Body of pancreas (tissue), 4 donors: Measurements from ENCODE around the gene YOD1. TPM values are rescaled to one million over a fixed set of nuclear protein-coding genes. Genes with fewer than 3 reads are reported as not detected.

ENCODE experiments used
- ATAC-seq: fragments of 150-250 bp; one replicate; pipeline ENCODE4 v1.9.1; 2016
- DNase-seq, 4 donors: peaks; one replicate each; pipeline ENCODE4 v3.0.0-alpha.2; 2019
- H3K27ac ChIP-seq, 4 donors: fragments of 200-600 bp; sonication (generic); 1 replicate in 3 of 4; 2 replicates in 1 of 4; pipeline versions ENCODE4 v1.5.1 to v1.6.1; 2016 to 2019; ENCODE audit warnings: mild to moderate bottlenecking in 1 of 4, mixed read lengths in 1 of 4, moderate library complexity in 1 of 4
- H3K27me3 ChIP-seq, 2 donors: fragments of 200-600 bp; sonication (generic); one replicate each; pipeline ENCODE4 v1.6.0; 2016; ENCODE audit warnings: mild to moderate bottlenecking in 1 of 2
- H3K36me3 ChIP-seq, 2 donors: fragments of 200-600 bp; sonication (generic); replicated peaks in 1 of 2; 2 replicates each; pipeline ENCODE4 v1.5.1; 2016; ENCODE audit warnings: low read depth in 2 of 2; ENCODE audit not compliant: insufficient read depth in 1 of 2
- H3K4me1 ChIP-seq: fragments of 200-600 bp; sonication (generic); one replicate; pipeline ENCODE4 v1.6.0; 2016
- H3K4me3 ChIP-seq, 2 donors: fragments of 200-600 bp; sonication (generic); 1 replicate in 1 of 2; 2 replicates in 1 of 2; pipeline ENCODE4 v1.5.1; 2016 to 2019
- H3K9me3 ChIP-seq, 3 donors: fragments of 200-600 bp; sonication (generic); 1 replicate in 2 of 3; 2 replicates in 1 of 3; pipeline ENCODE4 v1.5.1; 2016
- CTCF ChIP-seq, 7 experiments: fragments of 450-650 bp in 4 of 7; fragments of 200-600 bp in 3 of 7; sonication (generic) in 3 of 7; IDR thresholded peaks; one replicate each; pipeline ENCODE4 v1.5.1; 2016 to 2019; ENCODE audit warnings: antibody characterized with exemption in 7 of 7
- POLR2A ChIP-seq, 3 donors: fragments of 450-650 bp; IDR thresholded peaks; one replicate each; pipeline ENCODE4 v1.6.1; 2016; ENCODE audit warnings: antibody characterized with exemption in 3 of 3, mild to moderate bottlenecking in 2 of 3
- WGBS, 2 donors: methylation state at CpG; one replicate each; pipeline ENCODE4 v1.1.5; 2017; 5-methylcytosine and 5-hydroxymethylcytosine counted together
- intact Hi-C: fragments of 100-400 bp; cut with DNase I; formaldehyde crosslinking; loops from one replicate; pipeline ENCODE4 v1.15.1; 2023
- total RNA-seq, 2 donors: library from RNA; depleted of rRNA; stranded (reverse); fragments of >200 nt; gene quantifications; one replicate each; pipeline ENCODE4 v1.1.0, GENCODE V29; 2016

YOD1 gene
- total RNA-seq, 2 donors from 2014 or later = 5.4 to 5.9 TPM

GRCh38 chr1:207089627-207090355, 38.8 kb upstream of the YOD1 start:
- Histone ChIP-seq H3K36me3 (no peaks in the 10 kb centered on the region), H3K27me3 (no peaks in the 10 kb centered on the region), H3K4me1 (peaks cover 34% of the 10 kb centered on the region), H3K4me3 (no peak overlapping the region), H3K9me3 (no peaks in the 10 kb centered on the region), H3K27ac (peak overlapping the region; percentile 41 to 71 (median 64))
- ATAC-seq = no peak
- WGBS, 2 donors = 94 to 96% methylated on average over 17 of the region's 17 CpGs
- TF ChIP-seq CTCF (IDR thresholded peaks at IDR 0.05) (no peak), POLR2A (IDR thresholded peaks at IDR 0.05) (no peak)
- DNase-seq = no peak
- intact Hi-C loops = no loop called here

GRCh38 chr1:207088701-207089626, 38.0 kb upstream of the YOD1 start, which contains the start of gene C4BPB:
TSS of gene C4BPB (plus strand) at chr1:207088860. CDS start at chr1:207089532, 672 bp downstream.
- no peak within 1 kb of the TSS for H3K4me3 ChIP-seq
- peak; percentile 84 for ATAC-seq
- intact Hi-C loops = no loop called here
- peak; percentile 57 to 84 (median 74) for DNase-seq
- no peaks in the 10 kb centered on the region for H3K27me3 ChIP-seq
- WGBS, 2 donors = 32 to 39% methylated on average over 9 of the region's 9 CpGs
- H3K9me3 ChIP-seq = no peaks in the 10 kb centered on the region
- TF ChIP-seq POLR2A (IDR thresholded peaks at IDR 0.05) (no peak), CTCF (IDR thresholded peaks at IDR 0.05) (no peak)
- H3K27ac ChIP-seq = peak within 1 kb of the TSS; percentile 41 to 71 (median 64)
- peaks cover 38% of the 10 kb centered on the region for H3K4me1 ChIP-seq
- no peaks in the 10 kb centered on the region for H3K36me3 ChIP-seq

GRCh38 chr1:207088161-207088560, 37.2 kb upstream of the YOD1 start:
- DNase-seq (no peak), ATAC-seq (no peak)
- H3K4me1 ChIP-seq = peaks cover 38% of the 10 kb centered on the region
- no peaks in the 10 kb centered on the region for H3K9me3 ChIP-seq
- H3K27me3 ChIP-seq = no peaks in the 10 kb centered on the region
- 50 to 64% methylated on average over 2 of the region's 2 CpGs for WGBS, 2 donors
- no peak overlapping the region for H3K4me3 ChIP-seq
- no peaks in the 10 kb centered on the region for H3K36me3 ChIP-seq
- peak overlapping the region in 3 of 4 donors; percentile 41 to 69 (median 59) for H3K27ac ChIP-seq
- intact Hi-C loops = no loop called here
- no peak for TF ChIP-seq CTCF (IDR thresholded peaks at IDR 0.05)
- TF ChIP-seq POLR2A (IDR thresholded peaks at IDR 0.05) = no peak

- Histone ChIP-seq H3K27ac (no peak overlapping the region), H3K4me3 (no peak overlapping the region), H3K4me1 (peaks cover 38% of the 10 kb centered on the region), H3K36me3 (no peaks in the 10 kb centered on the region), H3K27me3 (no peaks in the 10 kb centered on the region), H3K9me3 (no peaks in the 10 kb centered on the region)
- ATAC-seq (no peak), DNase-seq (no peak)
- intact Hi-C loops = no loop called here
- no peak for TF ChIP-seq POLR2A (IDR thresholded peaks at IDR 0.05)
- no peak for TF ChIP-seq CTCF (IDR thresholded peaks at IDR 0.05)
- 53 to 54% methylated on average over 3 of the region's 3 CpGs for WGBS, 2 donors
These were observed 34.9 kb upstream of the YOD1 start for GRCh38 chr1:207085887-207086286.
